Liver (tissue), 9 donors: Measurements from ENCODE around the gene NOP9. TPM values are rescaled to one million over a fixed set of nuclear protein-coding genes. Genes with fewer than 3 reads are reported as not detected.
A peak's percentile ranks its signal among the peaks of the same experiment; 100 is the strongest.

Source experiments
- DNase-seq: peaks from one replicate; pipeline ENCODE4 v3.0.0-alpha.2; 2017; ENCODE audit warnings: low spot score
- H3K27ac ChIP-seq, 2 donors: one replicate each; pipeline ENCODE4 v1.7.0; 2013; ENCODE audit warnings: inconsistent platforms in 2 of 2, low read length in 2 of 2, control low read depth in 1 of 2, low read depth in 1 of 2, mild to moderate bottlenecking in 1 of 2
- H3K27me3 ChIP-seq, 4 donors: one replicate each; pipeline versions ENCODE4 v1.6.1 to v1.7.0; 2013; ENCODE audit warnings: low read length in 3 of 4, inconsistent platforms in 1 of 4, mild to moderate bottlenecking in 1 of 4, moderate library complexity in 1 of 4; ENCODE audit not compliant: control insufficient read depth in 4 of 4, insufficient read depth in 4 of 4
- H3K36me3 ChIP-seq, 4 donors: one replicate each; pipeline versions ENCODE4 v1.6.1 to v1.7.0; 2013; ENCODE audit warnings: low read length in 3 of 4, mild to moderate bottlenecking in 3 of 4, low read depth in 1 of 4, moderate library complexity in 1 of 4; ENCODE audit not compliant: control insufficient read depth in 4 of 4, insufficient read depth in 3 of 4
- H3K4me1 ChIP-seq, 4 donors: one replicate each; pipeline versions ENCODE4 v1.6.1 to v1.7.0; 2013; ENCODE audit warnings: low read length in 3 of 4, mild to moderate bottlenecking in 3 of 4, moderate library complexity in 1 of 4; ENCODE audit not compliant: control insufficient read depth in 4 of 4, insufficient read depth in 4 of 4
- H3K4me3 ChIP-seq, 3 donors: one replicate each; pipeline versions ENCODE4 v1.6.1 to v1.7.0; 2013; ENCODE audit warnings: low read length in 3 of 3, control low read depth in 1 of 3, low read depth in 1 of 3, mild to moderate bottlenecking in 1 of 3
- H3K9ac ChIP-seq, 2 donors: one replicate each; pipeline ENCODE4 v1.7.0; 2013; ENCODE audit warnings: low read length in 2 of 2, mild to moderate bottlenecking in 2 of 2, moderate library complexity in 2 of 2, control low read depth in 1 of 2, low read depth in 1 of 2
- H3K9me3 ChIP-seq, 4 donors: one replicate each; pipeline versions ENCODE4 v1.6.1 to v1.7.0; 2013; ENCODE audit warnings: low read length in 3 of 4; ENCODE audit not compliant: control insufficient read depth in 4 of 4
- HNF4A ChIP-seq, 2 donors: conservative IDR thresholded peaks; 2 replicates each; pipeline ENCODE4 v1.6.1; 2016; ENCODE audit warnings: antibody characterized with exemption in 2 of 2, mild to moderate bottlenecking in 2 of 2
- HNF4G ChIP-seq: IDR thresholded peaks from 2 replicates; pipeline ENCODE4 v1.6.1; 2016; ENCODE audit warnings: antibody characterized with exemption
- JUND ChIP-seq, 2 donors: IDR thresholded peaks; 2 replicates each; pipeline ENCODE4 v1.6.1; 2016; ENCODE audit warnings: antibody characterized with exemption in 2 of 2
- MAX ChIP-seq: IDR thresholded peaks from 2 replicates; pipeline ENCODE4 v1.6.1; 2016; ENCODE audit warnings: antibody characterized with exemption
- NR2F2 ChIP-seq: IDR thresholded peaks from 2 replicates; pipeline ENCODE4 v1.6.1; 2016; ENCODE audit warnings: antibody characterized with exemption
- REST ChIP-seq: IDR thresholded peaks from 2 replicates; pipeline ENCODE4 v1.6.1; 2016; ENCODE audit warnings: antibody characterized with exemption, mild to moderate bottlenecking
- RXRA ChIP-seq, 2 donors: IDR thresholded peaks; 2 replicates each; pipeline ENCODE4 v1.6.1; 2017 to 2018; ENCODE audit warnings: antibody characterized with exemption in 2 of 2, mild to moderate bottlenecking in 1 of 2
- SP1 ChIP-seq: IDR thresholded peaks from 2 replicates; pipeline ENCODE4 v1.6.1; 2018; ENCODE audit warnings: antibody characterized with exemption, mild to moderate bottlenecking
- TAF1 ChIP-seq: conservative IDR thresholded peaks from 2 replicates; pipeline ENCODE4 v1.6.1; 2016; ENCODE audit warnings: antibody characterized with exemption, mild to moderate bottlenecking
- YY1 ChIP-seq: IDR thresholded peaks from 2 replicates; pipeline ENCODE4 v1.6.1; 2016; ENCODE audit warnings: antibody characterized with exemption, mild to moderate bottlenecking
- WGBS: extraction: QIAGEN DNeasy Blood & Tissue Kit; methylation state at CpG from one replicate; pipeline ENCODE4 v1.1.7; 2013; 5-methylcytosine and 5-hydroxymethylcytosine counted together
- polyA plus RNA-seq, 2 donors: library from polyadenylated mRNA; stranded (reverse) in 1 of 2; unstranded in 1 of 2; fragments of 200-250 nt in 1 of 2; fragments of >200 nt in 1 of 2; fragmentation: Nextera tagmentation in 1 of 2; extraction: Ambion mirVana in 1 of 2; gene quantifications; one replicate each; pipeline versions ENCODE4 v1.2.1 to v1.2.3, GENCODE V29; 2013 to 2015
- total RNA-seq, 2 donors: library from RNA; depleted of rRNA; stranded (reverse); fragments of >200 nt; gene quantifications; one replicate each; pipeline ENCODE4 v1.2.3, GENCODE V29; 2014
- TF ChIP-seq, protein P1 (sequence below): IDR thresholded peaks from 2 replicates; pipeline ENCODE4 v1.6.1; 2016; ENCODE audit warnings: antibody characterized with exemption
- TF ChIP-seq, protein P2 (sequence below): fragments of 150-350 bp; IDR thresholded peaks from 2 replicates; pipeline ENCODE4 v1.5.1; 2017; ENCODE audit warnings: improper control_type of control experiment, low read depth, low read length; ENCODE audit not compliant: missing input control
- donor health status: healthy.
- donor health status: healthy.
- donor health status: healthy.
- donor health status: healthy.
- donor health status: healthy.

NOP9 gene
- total and polyA plus RNA-seq, 4 donors, result 3.8 to 18.2 (median 9.7) TPM

GRCh38 chr14:24312736-24313507 lies 13.3 kb downstream of the NOP9 start:
- no peak for DNase-seq
- 76% methylated on average over 9 of the region's 9 CpGs for WGBS
- Histone ChIP-seq H3K4me3 (no peak overlapping the region), H3K9me3 (no peaks in the 10 kb centered on the region), H3K4me1 (peaks cover 27 to 50% (median 37%) of the 10 kb centered on the region in 4 donors), H3K9ac (peak overlapping the region in 1 of 2 donors; percentile 15), H3K27me3 (no peaks in the 10 kb centered on the region), H3K36me3 (no peaks in the 10 kb centered on the region), H3K27ac (peak overlapping the region; percentile 92 to 97)
- TF ChIP-seq RXRA (IDR thresholded peaks at IDR 0.05), result peak in 1 of 2 donors; percentile 45
- no peak for TF ChIP-seq HNF4G
- TF ChIP-seq SP1, result peak; percentile 36
- peak; percentile 49 for TF ChIP-seq MAX
- TF ChIP-seq YY1, result peak; percentile 38
- TF ChIP-seq NR2F2, result peak; percentile 85
- TF ChIP-seq REST, result no peak

- TF ChIP-seq, protein P1, sequence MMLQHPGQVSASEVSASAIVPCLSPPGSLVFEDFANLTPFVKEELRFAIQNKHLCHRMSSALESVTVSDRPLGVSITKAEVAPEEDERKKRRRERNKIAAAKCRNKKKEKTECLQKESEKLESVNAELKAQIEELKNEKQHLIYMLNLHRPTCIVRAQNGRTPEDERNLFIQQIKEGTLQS, result no peak
- TF ChIP-seq TAF1 (no peak), JUND (IDR thresholded peaks at IDR 0.05) (no peak), YY1 (no peak), HNF4G (no peak), SP1 (no peak), HNF4A (conservative IDR thresholded peaks at IDR 0.05) (no peak)
- TF ChIP-seq, protein P2, sequence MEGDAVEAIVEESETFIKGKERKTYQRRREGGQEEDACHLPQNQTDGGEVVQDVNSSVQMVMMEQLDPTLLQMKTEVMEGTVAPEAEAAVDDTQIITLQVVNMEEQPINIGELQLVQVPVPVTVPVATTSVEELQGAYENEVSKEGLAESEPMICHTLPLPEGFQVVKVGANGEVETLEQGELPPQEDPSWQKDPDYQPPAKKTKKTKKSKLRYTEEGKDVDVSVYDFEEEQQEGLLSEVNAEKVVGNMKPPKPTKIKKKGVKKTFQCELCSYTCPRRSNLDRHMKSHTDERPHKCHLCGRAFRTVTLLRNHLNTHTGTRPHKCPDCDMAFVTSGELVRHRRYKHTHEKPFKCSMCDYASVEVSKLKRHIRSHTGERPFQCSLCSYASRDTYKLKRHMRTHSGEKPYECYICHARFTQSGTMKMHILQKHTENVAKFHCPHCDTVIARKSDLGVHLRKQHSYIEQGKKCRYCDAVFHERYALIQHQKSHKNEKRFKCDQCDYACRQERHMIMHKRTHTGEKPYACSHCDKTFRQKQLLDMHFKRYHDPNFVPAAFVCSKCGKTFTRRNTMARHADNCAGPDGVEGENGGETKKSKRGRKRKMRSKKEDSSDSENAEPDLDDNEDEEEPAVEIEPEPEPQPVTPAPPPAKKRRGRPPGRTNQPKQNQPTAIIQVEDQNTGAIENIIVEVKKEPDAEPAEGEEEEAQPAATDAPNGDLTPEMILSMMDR, result no peak
- no peaks in the 10 kb centered on the region for H3K36me3 ChIP-seq
- no peak overlapping the region for H3K9ac ChIP-seq
- peaks cover 22 to 40% (median 28%) of the 10 kb centered on the region in 4 donors for H3K4me1 ChIP-seq
- H3K27me3 ChIP-seq, result no peaks in the 10 kb centered on the region
- no peak for DNase-seq
- no peaks in the 10 kb centered on the region for H3K9me3 ChIP-seq
- WGBS, result 79% methylated on average over 2 of the region's 2 CpGs
- no peak overlapping the region for H3K4me3 ChIP-seq
- H3K27ac ChIP-seq, result peak overlapping the region in 1 of 2 donors; percentile 48
These were observed 14.3 kb downstream of the NOP9 start for GRCh38 chr14:24313913-24314312.
